ENCODE data around the gene CXCR6. TPM values are rescaled to one million over a fixed set of nuclear protein-coding genes. Genes with fewer than 3 reads are reported as not detected.

Gene CXCR6
- total and polyA plus RNA-seq, 2 of the 8 experiments (the other 6 are each of a cell fraction or from before 2014, with no cell fraction given), result not detected

DNA sequence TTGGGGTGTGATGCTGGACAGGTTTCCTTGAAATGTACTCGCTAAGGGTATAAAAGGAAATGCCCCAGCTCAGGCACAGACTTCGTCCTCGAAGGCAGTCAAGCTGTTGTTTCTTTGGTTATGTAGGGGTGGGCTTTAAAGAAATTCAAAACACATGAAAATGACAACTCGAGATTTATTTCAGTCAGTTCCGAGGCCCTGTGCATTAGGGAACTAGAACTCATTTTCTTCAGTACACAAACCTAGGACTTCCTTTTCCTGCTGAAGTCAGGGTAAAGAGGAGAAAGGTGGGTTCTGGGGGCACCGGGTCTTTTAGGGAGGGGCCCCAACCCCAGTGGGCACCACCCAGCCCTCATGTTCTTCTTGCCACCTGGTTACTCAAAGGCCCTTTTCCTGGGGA lies 49.2 kb upstream of the CXCR6 start (continued):
- TF ChIP-seq, protein P1, sequence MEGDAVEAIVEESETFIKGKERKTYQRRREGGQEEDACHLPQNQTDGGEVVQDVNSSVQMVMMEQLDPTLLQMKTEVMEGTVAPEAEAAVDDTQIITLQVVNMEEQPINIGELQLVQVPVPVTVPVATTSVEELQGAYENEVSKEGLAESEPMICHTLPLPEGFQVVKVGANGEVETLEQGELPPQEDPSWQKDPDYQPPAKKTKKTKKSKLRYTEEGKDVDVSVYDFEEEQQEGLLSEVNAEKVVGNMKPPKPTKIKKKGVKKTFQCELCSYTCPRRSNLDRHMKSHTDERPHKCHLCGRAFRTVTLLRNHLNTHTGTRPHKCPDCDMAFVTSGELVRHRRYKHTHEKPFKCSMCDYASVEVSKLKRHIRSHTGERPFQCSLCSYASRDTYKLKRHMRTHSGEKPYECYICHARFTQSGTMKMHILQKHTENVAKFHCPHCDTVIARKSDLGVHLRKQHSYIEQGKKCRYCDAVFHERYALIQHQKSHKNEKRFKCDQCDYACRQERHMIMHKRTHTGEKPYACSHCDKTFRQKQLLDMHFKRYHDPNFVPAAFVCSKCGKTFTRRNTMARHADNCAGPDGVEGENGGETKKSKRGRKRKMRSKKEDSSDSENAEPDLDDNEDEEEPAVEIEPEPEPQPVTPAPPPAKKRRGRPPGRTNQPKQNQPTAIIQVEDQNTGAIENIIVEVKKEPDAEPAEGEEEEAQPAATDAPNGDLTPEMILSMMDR (IDR thresholded peaks at IDR 0.05; ENCODE audit: control extremely low read depth in 1 of 3, insufficient read depth in 1 of 3, low read depth in 1 of 3, low read length in 3 of 3), result no peak
- no peak for TF ChIP-seq YY1 (IDR thresholded peaks at IDR 0.05; ENCODE audit: low read depth, low read length)
- no peak for TF ChIP-seq SIRT6 (IDR thresholded peaks at IDR 0.05; ENCODE audit: low read length)
